DOHH2 (cell line): ENCODE measurements around the gene AGFG1.

Source experiments
- H3F3A ChIP-seq: fragments of 200-600 bp; sonication (generic), shearing (Covaris generic); 2 replicates; pipeline ENCODE4 v1.6.0; 2016; ENCODE audit warnings: antibody characterized with exemption, mild to moderate bottlenecking; ENCODE audit not compliant: control insufficient read depth, insufficient read depth
- H3K27ac ChIP-seq: fragments of 200-600 bp; sonication (generic); 2 replicates; pipeline ENCODE4 v1.5.1; 2014; ENCODE audit warnings: low read depth, mild to moderate bottlenecking, low read length, moderate library complexity
- H3K27me3 ChIP-seq: fragments of 200-600 bp; sonication (generic); 2 replicates; pipeline ENCODE4 v1.6.1; 2014; ENCODE audit warnings: mild to moderate bottlenecking, low read length, mixed read lengths; ENCODE audit not compliant: control insufficient read depth
- H3K36me3 ChIP-seq: fragments of 200-600 bp; sonication (generic); 2 replicates; pipeline ENCODE4 v1.6.1; 2014; ENCODE audit warnings: mild to moderate bottlenecking, low read length, moderate library complexity, mixed read lengths; ENCODE audit not compliant: control insufficient read depth
- H3K4me1 ChIP-seq: fragments of 200-600 bp; sonication (generic); 2 replicates; pipeline ENCODE4 v1.6.1; 2014; ENCODE audit warnings: mild to moderate bottlenecking, low read length, mixed read lengths; ENCODE audit not compliant: control insufficient read depth
- H3K4me2 ChIP-seq: fragments of 200-600 bp; sonication (generic); 2 replicates; pipeline ENCODE4 v1.6.0; 2014; ENCODE audit warnings: mild to moderate bottlenecking, low read length, moderate library complexity
- H3K4me3 ChIP-seq: fragments of 200-600 bp; sonication (generic); 2 replicates; pipeline ENCODE4 v1.5.1; 2014; ENCODE audit warnings: mild to moderate bottlenecking, low read length, mixed read lengths
- H3K79me2 ChIP-seq: fragments of 200-600 bp; sonication (generic); 2 replicates; pipeline ENCODE4 v1.6.1; 2014; ENCODE audit warnings: mild to moderate bottlenecking, low read length, mixed read lengths; ENCODE audit not compliant: control insufficient read depth
- H3K9me2 ChIP-seq: fragments of 200-600 bp; sonication (generic); replicated peaks from 2 replicates; pipeline ENCODE4 v1.6.1; 2014; ENCODE audit warnings: mild to moderate bottlenecking, low read length, mixed read lengths; ENCODE audit not compliant: control insufficient read depth
- H3K9me3 ChIP-seq: fragments of 200-600 bp; sonication (generic); 2 replicates; pipeline ENCODE4 v1.6.1; 2014; ENCODE audit warnings: antibody characterized with exemption, low read length, mixed read lengths; ENCODE audit not compliant: control insufficient read depth, insufficient read depth
- H4K20me1 ChIP-seq: fragments of 200-600 bp; sonication (generic); 2 replicates; pipeline ENCODE4 v1.6.0; 2014; ENCODE audit warnings: low read depth, mild to moderate bottlenecking, antibody characterized with exemption, low read length, moderate library complexity; ENCODE audit not compliant: control insufficient read depth, insufficient read depth
- EZH2phosphoT487 ChIP-seq: fragments of 200-600 bp; sonication (generic); IDR thresholded peaks from 2 replicates; pipeline ENCODE4 v1.6.1; 2017; ENCODE audit warnings: borderline replicate concordance, mild to moderate bottlenecking, antibody characterized with exemption, low read length, moderate library complexity, mixed read lengths
- TF ChIP-seq, protein P1 (sequence below): fragments of 200-600 bp; sonication (generic); IDR thresholded peaks from one replicate; pipeline ENCODE4 v1.5.1; 2014; ENCODE audit warnings: antibody characterized with exemption, mild to moderate bottlenecking, low read depth, low read length; ENCODE audit not compliant: poor library complexity, severe bottlenecking

The AGFG1 gene

DNA sequence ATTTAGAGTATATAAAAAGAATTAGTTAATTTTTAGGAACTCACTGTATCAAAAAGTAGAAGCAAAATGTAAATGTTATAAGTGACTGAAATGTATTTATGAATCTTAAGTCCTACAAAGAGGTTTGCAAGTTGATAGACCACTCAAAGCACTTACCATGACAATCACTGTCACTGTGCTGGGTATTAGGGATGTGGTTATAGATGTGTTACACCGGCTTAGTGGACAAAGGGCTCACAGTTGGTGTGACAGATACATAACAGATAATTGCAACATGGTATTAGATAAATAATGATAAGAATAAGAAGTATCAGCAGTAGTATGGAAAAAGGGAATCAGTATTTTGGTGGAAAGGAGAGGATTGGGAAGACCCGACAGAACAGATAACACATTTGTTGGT lies 21.6 kb downstream of the AGFG1 start:
- H3K4me3 ChIP-seq: no peak overlapping the region
- TF ChIP-seq EZH2phosphoT487: no peak
- TF ChIP-seq, protein P1, sequence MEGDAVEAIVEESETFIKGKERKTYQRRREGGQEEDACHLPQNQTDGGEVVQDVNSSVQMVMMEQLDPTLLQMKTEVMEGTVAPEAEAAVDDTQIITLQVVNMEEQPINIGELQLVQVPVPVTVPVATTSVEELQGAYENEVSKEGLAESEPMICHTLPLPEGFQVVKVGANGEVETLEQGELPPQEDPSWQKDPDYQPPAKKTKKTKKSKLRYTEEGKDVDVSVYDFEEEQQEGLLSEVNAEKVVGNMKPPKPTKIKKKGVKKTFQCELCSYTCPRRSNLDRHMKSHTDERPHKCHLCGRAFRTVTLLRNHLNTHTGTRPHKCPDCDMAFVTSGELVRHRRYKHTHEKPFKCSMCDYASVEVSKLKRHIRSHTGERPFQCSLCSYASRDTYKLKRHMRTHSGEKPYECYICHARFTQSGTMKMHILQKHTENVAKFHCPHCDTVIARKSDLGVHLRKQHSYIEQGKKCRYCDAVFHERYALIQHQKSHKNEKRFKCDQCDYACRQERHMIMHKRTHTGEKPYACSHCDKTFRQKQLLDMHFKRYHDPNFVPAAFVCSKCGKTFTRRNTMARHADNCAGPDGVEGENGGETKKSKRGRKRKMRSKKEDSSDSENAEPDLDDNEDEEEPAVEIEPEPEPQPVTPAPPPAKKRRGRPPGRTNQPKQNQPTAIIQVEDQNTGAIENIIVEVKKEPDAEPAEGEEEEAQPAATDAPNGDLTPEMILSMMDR: no peak
- no peaks in the 10 kb centered on the region for H3K9me3 ChIP-seq
- H3K4me1 ChIP-seq: no peaks in the 10 kb centered on the region; the same call in 1 of the 2 replicates
- no peak overlapping the region for H3K27ac ChIP-seq
- H3K27me3 ChIP-seq: no peaks in the 10 kb centered on the region
- no peaks in the 10 kb centered on the region for H3K9me2 ChIP-seq
- H3K36me3 ChIP-seq: peaks cover 20% of the 10 kb centered on the region
- no peak overlapping the region for H3K4me2 ChIP-seq
- H4K20me1 ChIP-seq: no peaks in the 10 kb centered on the region
- peaks cover 72% of the 10 kb centered on the region for H3K79me2 ChIP-seq
- no peaks in the 10 kb centered on the region for H3F3A ChIP-seq

DNA sequence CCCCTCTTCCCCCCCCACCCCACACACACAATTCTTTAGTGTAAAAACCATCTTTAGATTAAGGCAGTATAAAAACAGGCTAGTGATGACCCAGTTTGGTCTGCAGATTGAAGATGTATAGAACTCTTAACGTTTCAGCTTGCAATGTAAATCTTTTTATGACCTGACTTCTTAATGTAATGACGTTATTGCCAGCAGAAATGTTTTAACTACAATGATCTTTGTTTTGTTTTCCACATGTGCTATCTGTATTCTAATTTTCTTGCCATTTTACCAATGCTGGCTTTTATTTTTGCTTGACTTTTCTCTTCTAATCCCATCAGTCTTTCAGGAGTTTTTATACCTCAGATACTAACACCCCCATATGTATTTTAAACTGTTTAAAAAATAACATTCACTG lies 25.2 kb downstream of the AGFG1 start:
- Histone ChIP-seq H3F3A (no peaks in the 10 kb centered on the region), H3K4me1 (no peaks in the 10 kb centered on the region), H3K4me2 (no peak overlapping the region), H3K27ac (no peak overlapping the region), H3K4me3 (no peak overlapping the region), H3K36me3 (peaks cover 21% of the 10 kb centered on the region), H3K79me2 (peaks cover 77% of the 10 kb centered on the region), H3K27me3 (no peaks in the 10 kb centered on the region), H3K9me2 (no peaks in the 10 kb centered on the region), H3K9me3 (no peaks in the 10 kb centered on the region), H4K20me1 (no peaks in the 10 kb centered on the region)
- no peak for TF ChIP-seq EZH2phosphoT487
- TF ChIP-seq, protein P1: no peak

DNA sequence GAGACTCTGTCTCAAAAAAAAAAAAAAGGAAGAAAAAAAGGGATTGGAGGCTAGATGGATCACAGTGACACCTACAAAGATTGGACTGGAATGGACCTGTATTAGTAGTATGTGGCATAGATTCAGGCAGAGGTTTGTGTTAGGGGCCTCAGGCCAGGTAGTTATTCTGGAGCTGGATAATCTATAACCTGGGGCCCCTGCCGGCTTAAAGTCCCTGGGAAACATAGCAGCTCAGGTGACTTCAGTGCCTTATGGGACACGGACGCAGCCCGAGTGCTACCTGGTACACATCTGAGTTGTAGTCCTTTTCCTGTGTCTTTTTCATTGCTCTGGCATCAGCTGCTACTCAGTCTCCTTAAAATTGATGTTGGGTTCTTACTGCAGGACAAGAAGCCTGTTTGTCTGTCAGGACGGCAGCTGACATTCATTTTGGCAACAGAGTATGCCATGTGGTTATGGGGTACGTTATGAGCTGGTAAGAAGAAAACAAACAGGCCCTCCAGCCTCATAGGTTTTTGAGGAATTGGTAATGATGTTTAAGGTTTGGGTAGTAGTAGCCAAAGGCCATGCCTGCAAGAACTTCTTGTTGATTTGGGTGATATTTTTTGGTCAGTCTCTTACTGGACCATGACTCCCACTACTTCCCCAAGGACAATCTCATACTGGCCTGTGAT lies 27.8 kb downstream of the AGFG1 start:
- no peaks in the 10 kb centered on the region for H4K20me1 ChIP-seq

More for the DNA sequence above, 27.8 kb downstream of the AGFG1 start:
- H3K36me3 ChIP-seq: peaks cover 9% of the 10 kb centered on the region
- no peak overlapping the region for H3K4me3 ChIP-seq
- no peaks in the 10 kb centered on the region for H3F3A ChIP-seq
- no peaks in the 10 kb centered on the region for H3K9me2 ChIP-seq
- no peak overlapping the region for H3K4me2 ChIP-seq
- no peaks in the 10 kb centered on the region for H3K9me3 ChIP-seq
- TF ChIP-seq, protein P1: no peak
- TF ChIP-seq EZH2phosphoT487: no peak
- H3K27ac ChIP-seq: no peak overlapping the region
- H3K27me3 ChIP-seq: no peaks in the 10 kb centered on the region
- peaks cover 87% of the 10 kb centered on the region for H3K79me2 ChIP-seq
- H3K4me1 ChIP-seq: peaks cover 5% of the 10 kb centered on the region
